OCI-LY3 (cell line): ENCODE measurements around the gene RSPO3.

Source experiments
- H2AFZ ChIP-seq: fragments of 200-600, 300-600 bp; shearing (Covaris generic); 2 replicates; pipeline ENCODE4 v1.6.0; 2014; ENCODE audit warnings: antibody characterized with exemption, low read depth, low read length
- H3K27ac ChIP-seq: fragments of 200-600, 300-600 bp; sonication (generic); 2 replicates; pipeline ENCODE4 v1.5.1; 2014; ENCODE audit warnings: mild to moderate bottlenecking, low read length, moderate library complexity, mixed read lengths
- H3K27me3 ChIP-seq: fragments of 200-600, 300-600 bp; sonication (generic); 2 replicates; pipeline ENCODE4 v1.6.1; 2014; ENCODE audit warnings: low read depth, low read length, mixed read lengths
- H3K36me3 ChIP-seq: fragments of 200-600, 300-600 bp; sonication (generic); replicated peaks from 2 replicates; pipeline ENCODE3; 2014; ENCODE audit warnings: low read depth, low read length, mixed read lengths
- H3K4me1 ChIP-seq: fragments of 300-600, 200-600 bp; sonication (generic); 2 replicates; pipeline ENCODE4 v1.6.1; 2014; ENCODE audit warnings: low read length, mixed read lengths
- H3K4me2 ChIP-seq: fragments of 200-600, 300-600 bp; sonication (generic); 2 replicates; pipeline ENCODE4 v1.6.1; 2014; ENCODE audit warnings: low read length, mixed read lengths
- H3K4me3 ChIP-seq: fragments of 300-600, 200-600 bp; sonication (generic); 2 replicates; pipeline ENCODE4 v1.5.1; 2014; ENCODE audit warnings: antibody characterized with exemption, mild to moderate bottlenecking, low read length, moderate library complexity
- H3K79me2 ChIP-seq: fragments of 300-600, 200-600 bp; shearing (Covaris generic); 2 replicates; pipeline ENCODE4 v1.6.1; 2014; ENCODE audit warnings: mild to moderate bottlenecking, low read length, mixed read lengths
- H3K9ac ChIP-seq: fragments of 300-600, 200-600 bp; shearing (Covaris generic); 2 replicates; pipeline ENCODE4 v1.6.0; 2014; ENCODE audit warnings: mild to moderate bottlenecking, low read length, moderate library complexity
- H3K9me3 ChIP-seq: fragments of 200-600, 300-600 bp; shearing (Covaris generic); 2 replicates; pipeline ENCODE4 v1.6.1; 2014; ENCODE audit warnings: low read length, mixed read lengths; ENCODE audit not compliant: insufficient read depth
- H4K20me1 ChIP-seq: fragments of 200-600, 300-600 bp; sonication (generic); 2 replicates; pipeline ENCODE4 v1.6.1; 2016; ENCODE audit warnings: low read length, mixed read lengths; ENCODE audit not compliant: insufficient read depth
- EZH2phosphoT487 ChIP-seq: fragments of 200-600 bp; shearing (Covaris generic); IDR thresholded peaks from 2 replicates; pipeline ENCODE4 v1.6.1; 2018; ENCODE audit warnings: antibody characterized with exemption, mixed run types, low read depth
- TF ChIP-seq, protein P1 (sequence below): fragments of 200-600, 300-600 bp; sonication (generic); IDR thresholded peaks from 2 replicates; pipeline ENCODE4 v1.5.1; 2014; ENCODE audit warnings: antibody characterized with exemption, low read length, low read depth

RSPO3 gene

DNA sequence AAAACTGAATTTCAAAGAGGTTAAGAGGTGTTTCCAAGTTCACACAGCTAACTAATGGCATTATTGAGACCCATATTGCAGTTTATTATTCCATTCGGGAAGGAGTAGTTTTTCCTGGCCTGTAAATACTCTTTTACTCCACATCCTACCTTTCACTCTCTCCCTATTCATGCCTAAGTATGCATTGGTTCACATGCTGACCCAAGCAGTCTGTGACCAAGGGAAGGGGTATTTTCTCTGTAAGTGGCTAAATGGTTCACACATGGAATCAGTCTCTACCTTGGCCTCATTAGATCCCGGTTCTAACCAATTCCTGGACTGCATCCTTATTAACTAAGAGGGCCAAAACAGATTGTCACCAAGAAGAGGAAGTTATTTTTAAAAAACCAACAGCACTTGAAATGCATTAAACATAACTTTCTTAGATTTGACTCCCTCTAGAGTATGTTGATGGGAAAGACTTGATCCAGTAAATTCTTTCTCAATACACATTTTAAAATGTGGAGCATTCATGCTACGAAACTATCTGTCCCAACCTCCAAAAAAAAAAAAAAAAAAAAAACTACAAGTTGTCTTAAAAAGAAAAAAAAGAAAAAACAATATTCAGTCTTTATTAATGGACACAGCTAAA is 17.8 kb upstream of the RSPO3 start:
- Histone ChIP-seq H3K27me3 (peaks cover 7% of the 10 kb centered on the region; the same call in 1 of the 2 replicates), H3K36me3 (no peaks in the 10 kb centered on the region), H3K4me2 (no peak overlapping the region), H3K9ac (no peak overlapping the region), H3K27ac (no peak overlapping the region), H3K9me3 (no peaks in the 10 kb centered on the region), H3K4me3 (no peak overlapping the region), H3K4me1 (no peaks in the 10 kb centered on the region), H4K20me1 (no peaks in the 10 kb centered on the region), H2AFZ (no peak overlapping the region), H3K79me2 (no peaks in the 10 kb centered on the region)
- no peak for TF ChIP-seq EZH2phosphoT487
- TF ChIP-seq, protein P1, sequence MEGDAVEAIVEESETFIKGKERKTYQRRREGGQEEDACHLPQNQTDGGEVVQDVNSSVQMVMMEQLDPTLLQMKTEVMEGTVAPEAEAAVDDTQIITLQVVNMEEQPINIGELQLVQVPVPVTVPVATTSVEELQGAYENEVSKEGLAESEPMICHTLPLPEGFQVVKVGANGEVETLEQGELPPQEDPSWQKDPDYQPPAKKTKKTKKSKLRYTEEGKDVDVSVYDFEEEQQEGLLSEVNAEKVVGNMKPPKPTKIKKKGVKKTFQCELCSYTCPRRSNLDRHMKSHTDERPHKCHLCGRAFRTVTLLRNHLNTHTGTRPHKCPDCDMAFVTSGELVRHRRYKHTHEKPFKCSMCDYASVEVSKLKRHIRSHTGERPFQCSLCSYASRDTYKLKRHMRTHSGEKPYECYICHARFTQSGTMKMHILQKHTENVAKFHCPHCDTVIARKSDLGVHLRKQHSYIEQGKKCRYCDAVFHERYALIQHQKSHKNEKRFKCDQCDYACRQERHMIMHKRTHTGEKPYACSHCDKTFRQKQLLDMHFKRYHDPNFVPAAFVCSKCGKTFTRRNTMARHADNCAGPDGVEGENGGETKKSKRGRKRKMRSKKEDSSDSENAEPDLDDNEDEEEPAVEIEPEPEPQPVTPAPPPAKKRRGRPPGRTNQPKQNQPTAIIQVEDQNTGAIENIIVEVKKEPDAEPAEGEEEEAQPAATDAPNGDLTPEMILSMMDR: peak; percentile 18; the same call in 1 of the 2 replicates

DNA sequence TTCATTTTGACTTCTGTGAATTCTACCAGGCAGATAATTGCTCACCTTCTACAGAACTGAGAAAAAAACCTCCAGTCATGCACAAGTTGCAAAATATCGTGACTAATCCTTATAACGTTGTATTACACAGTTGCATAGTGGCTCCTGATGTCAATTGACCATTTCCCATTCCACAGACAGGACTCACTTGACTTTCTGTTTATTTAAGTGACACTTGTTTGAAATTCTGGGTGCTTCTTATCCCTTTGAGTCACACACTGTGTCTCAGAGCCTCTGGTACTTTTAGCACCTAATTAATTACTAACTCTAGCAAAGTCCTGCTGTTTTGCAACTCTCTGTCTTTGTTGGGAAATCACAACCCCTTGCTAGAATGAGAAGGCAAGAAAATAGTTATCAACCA is 16.2 kb upstream of the RSPO3 start:
- no peaks in the 10 kb centered on the region for H3K79me2 ChIP-seq
- peaks cover 7% of the 10 kb centered on the region; the same call in 1 of the 2 replicates for H3K27me3 ChIP-seq
- H3K27ac ChIP-seq: no peak overlapping the region
- H3K4me2 ChIP-seq: no peak overlapping the region
- no peaks in the 10 kb centered on the region for H3K9me3 ChIP-seq
- H3K4me3 ChIP-seq: no peak overlapping the region
- no peak overlapping the region for H2AFZ ChIP-seq
- no peaks in the 10 kb centered on the region for H3K36me3 ChIP-seq
- no peak for TF ChIP-seq EZH2phosphoT487
- TF ChIP-seq, protein P1: no peak
- H4K20me1 ChIP-seq: no peaks in the 10 kb centered on the region
- no peak overlapping the region for H3K9ac ChIP-seq
- no peaks in the 10 kb centered on the region for H3K4me1 ChIP-seq

DNA sequence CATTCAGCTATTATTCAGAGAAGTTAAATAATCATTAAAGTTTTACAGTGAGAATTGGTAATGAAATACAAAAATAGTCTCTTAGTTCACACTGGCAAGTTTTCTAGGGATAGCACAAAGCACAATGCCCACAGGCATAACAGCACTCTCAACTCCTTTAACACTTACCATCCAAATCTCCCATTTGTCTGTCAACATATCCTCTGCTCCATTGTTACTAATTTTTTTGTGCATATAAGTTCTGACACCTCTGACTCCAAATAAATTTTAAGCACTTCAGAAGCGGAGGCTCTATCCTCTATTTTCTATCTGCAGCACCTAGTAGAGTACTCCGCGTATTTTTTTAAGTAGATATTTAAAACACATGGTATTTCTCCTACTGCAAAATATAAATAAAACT is 15.6 kb upstream of the RSPO3 start:
- Histone ChIP-seq H3K4me3 (no peak overlapping the region), H3K27ac (no peak overlapping the region), H3K4me1 (no peaks in the 10 kb centered on the region), H3K9ac (no peak overlapping the region), H3K79me2 (no peaks in the 10 kb centered on the region), H3K36me3 (no peaks in the 10 kb centered on the region), H3K4me2 (no peak overlapping the region), H4K20me1 (no peaks in the 10 kb centered on the region), H3K27me3 (peaks cover 7% of the 10 kb centered on the region; the same call in 1 of the 2 replicates), H3K9me3 (no peaks in the 10 kb centered on the region), H2AFZ (no peak overlapping the region)
- TF ChIP-seq, protein P1: no peak

DNA sequence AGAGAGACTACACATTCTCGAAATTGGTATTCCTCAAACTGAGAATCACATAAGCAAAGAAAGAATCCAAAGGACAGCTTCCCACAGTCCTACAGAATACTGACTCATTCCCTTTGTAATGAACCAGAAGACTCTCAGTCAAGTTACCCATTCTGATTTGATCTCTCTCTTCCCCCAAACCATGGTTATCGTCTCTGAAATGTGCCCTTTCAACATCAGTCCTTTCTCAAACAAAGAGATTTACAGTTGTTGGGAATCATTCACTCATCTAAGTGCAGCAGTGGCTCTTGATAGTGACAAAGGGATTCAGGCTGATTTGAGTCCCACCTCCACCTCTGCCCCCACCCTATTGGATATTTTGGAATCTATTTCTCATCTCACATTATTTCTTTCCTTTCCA is 15.0 kb upstream of the RSPO3 start:
- Histone ChIP-seq H3K9me3 (no peaks in the 10 kb centered on the region), H3K4me2 (no peak overlapping the region), H3K27ac (no peak overlapping the region)

More for the DNA sequence above, 15.0 kb upstream of the RSPO3 start:
- H2AFZ ChIP-seq: no peak overlapping the region
- no peaks in the 10 kb centered on the region for H4K20me1 ChIP-seq
- H3K4me1 ChIP-seq: no peaks in the 10 kb centered on the region
- H3K4me3 ChIP-seq: no peak overlapping the region
- TF ChIP-seq, protein P1: no peak
- TF ChIP-seq EZH2phosphoT487: no peak
- peaks cover 7% of the 10 kb centered on the region; the same call in 1 of the 2 replicates for H3K27me3 ChIP-seq
- H3K9ac ChIP-seq: no peak overlapping the region
- H3K36me3 ChIP-seq: no peaks in the 10 kb centered on the region
- H3K79me2 ChIP-seq: no peaks in the 10 kb centered on the region
